Astrocyte of the cerebellum (primary cell): ENCODE measurements around the gene ARHGEF17.
A peak's percentile ranks its signal among the peaks of the same experiment; 100 is the strongest.

ENCODE experiments used
- DNase-seq: peaks from one replicate; pipeline ENCODE4 v3.0.0-alpha.2; 2011; ENCODE audit warnings: low read depth
- H3K4me3 ChIP-seq: 2 replicates; pipeline ENCODE4 v1.5.1; 2011; ENCODE audit warnings: mild to moderate bottlenecking, low read depth, low read length, moderate library complexity
- CTCF ChIP-seq: IDR thresholded peaks from 2 replicates; pipeline ENCODE4 v1.5.1; 2012; ENCODE audit warnings: low read length, low read depth, moderate library complexity, mild to moderate bottlenecking; ENCODE audit errors: missing control alignments
- in situ Hi-C: cut with HindIII; loops from 2 replicates; pipeline ENCODE4 v1.10.0; 2017; ENCODE audit warnings: low sequenced_read_pairs

Gene ARHGEF17

GRCh38 chr11:73312851-73313327 lies 4.8 kb downstream of the ARHGEF17 start:
- no peak for TF ChIP-seq CTCF
- H3K4me3 ChIP-seq: peak overlapping the region; percentile 75
- DNase-seq: no peak
- in situ Hi-C loops: no loop called here

- TF ChIP-seq CTCF: no peak
- peak overlapping the region; percentile 75 for H3K4me3 ChIP-seq
- DNase-seq: no peak
- in situ Hi-C loops: no loop called here
Observed at GRCh38 chr11:73313652-73314051, 5.6 kb downstream of the ARHGEF17 start.

GRCh38 chr11:73314117-73314961 lies 6.3 kb downstream of the ARHGEF17 start:
- H3K4me3 ChIP-seq: peak overlapping the region; percentile 75
- TF ChIP-seq CTCF: no peak
- in situ Hi-C loops: no loop called here
- DNase-seq: no peak

GRCh38 chr11:73315293-73316020 lies 7.4 kb downstream of the ARHGEF17 start:
- no peak overlapping the region for H3K4me3 ChIP-seq
- in situ Hi-C loops: no loop called here
- DNase-seq: no peak
- no peak for TF ChIP-seq CTCF

- no peak overlapping the region for H3K4me3 ChIP-seq
- in situ Hi-C loops: no loop called here
- no peak for TF ChIP-seq CTCF
- DNase-seq: no peak
Observed at GRCh38 chr11:73316422-73316821, 8.3 kb downstream of the ARHGEF17 start.

GRCh38 chr11:73317373-73317772 lies 9.3 kb downstream of the ARHGEF17 start:
- DNase-seq: no peak
- in situ Hi-C loops: no loop called here
- no peak overlapping the region for H3K4me3 ChIP-seq
- no peak for TF ChIP-seq CTCF
